ENCODE data around the gene POLD2.

The POLD2 gene

GRCh38 chr7:44081266-44081748, 42.0 kb downstream of the POLD2 start:
- TF ChIP-seq SIN3A (IDR thresholded peaks at IDR 0.05; ENCODE audit: borderline replicate concordance, insufficient read depth, low read length) (no peak), POLR2AphosphoS5 (IDR thresholded peaks at IDR 0.05; ENCODE audit: low read depth, low read length) (no peak), FOXP2 (optimal IDR thresholded peaks at IDR 0.05; ENCODE audit: borderline replicate concordance, extremely low read depth, extremely low read length, insufficient read depth) (no peak), TAF1 (IDR thresholded peaks at IDR 0.05; ENCODE audit: borderline replicate concordance, insufficient read depth, low read length) (no peak), REST (IDR thresholded peaks at IDR 0.05; ENCODE audit: insufficient read depth in 1 of 2, low read depth in 2 of 2, low read length in 2 of 2) (no peak)

- TF ChIP-seq REST (IDR thresholded peaks at IDR 0.05; ENCODE audit: insufficient read depth in 1 of 2, low read depth in 2 of 2, low read length in 2 of 2) (no peak), TAF1 (IDR thresholded peaks at IDR 0.05; ENCODE audit: borderline replicate concordance, insufficient read depth, low read length) (no peak), SIN3A (IDR thresholded peaks at IDR 0.05; ENCODE audit: borderline replicate concordance, insufficient read depth, low read length) (no peak), POLR2AphosphoS5 (IDR thresholded peaks at IDR 0.05; ENCODE audit: low read depth, low read length) (no peak), FOXP2 (optimal IDR thresholded peaks at IDR 0.05; ENCODE audit: borderline replicate concordance, extremely low read depth, extremely low read length, insufficient read depth) (no peak)
These were observed 42.6 kb downstream of the POLD2 start for GRCh38 chr7:44080686-44081265.

GRCh38 chr7:44080118-44080517, 43.2 kb downstream of the POLD2 start:
- TF ChIP-seq TAF1 (IDR thresholded peaks at IDR 0.05; ENCODE audit: borderline replicate concordance, insufficient read depth, low read length): no peak
- TF ChIP-seq POLR2AphosphoS5 (IDR thresholded peaks at IDR 0.05; ENCODE audit: low read depth, low read length): no peak
- TF ChIP-seq REST (IDR thresholded peaks at IDR 0.05; ENCODE audit: insufficient read depth in 1 of 2, low read depth in 2 of 2, low read length in 2 of 2): no peak
- no peak for TF ChIP-seq SIN3A (IDR thresholded peaks at IDR 0.05; ENCODE audit: borderline replicate concordance, insufficient read depth, low read length)
- no peak for TF ChIP-seq FOXP2 (optimal IDR thresholded peaks at IDR 0.05; ENCODE audit: borderline replicate concordance, extremely low read depth, extremely low read length, insufficient read depth)

- TF ChIP-seq SIN3A (IDR thresholded peaks at IDR 0.05; ENCODE audit: borderline replicate concordance, insufficient read depth, low read length) (no peak), FOXP2 (optimal IDR thresholded peaks at IDR 0.05; ENCODE audit: borderline replicate concordance, extremely low read depth, extremely low read length, insufficient read depth) (no peak)
These were observed 43.9 kb downstream of the POLD2 start for GRCh38 chr7:44079331-44080021.

GRCh38 chr7:44078521-44078920, 44.8 kb downstream of the POLD2 start:
- TF ChIP-seq TAF1 (IDR thresholded peaks at IDR 0.05; ENCODE audit: borderline replicate concordance, insufficient read depth, low read length) (no peak), POLR2AphosphoS5 (IDR thresholded peaks at IDR 0.05; ENCODE audit: low read depth, low read length) (no peak), SIN3A (IDR thresholded peaks at IDR 0.05; ENCODE audit: borderline replicate concordance, insufficient read depth, low read length) (no peak), FOXP2 (optimal IDR thresholded peaks at IDR 0.05; ENCODE audit: borderline replicate concordance, extremely low read depth, extremely low read length, insufficient read depth) (no peak), REST (IDR thresholded peaks at IDR 0.05; ENCODE audit: insufficient read depth in 1 of 2, low read depth in 2 of 2, low read length in 2 of 2) (no peak)
